Hepatocyte (in vitro differentiated cells): Measurements from ENCODE around the gene CLTA.

Experiments used
- CTCF ChIP-seq: fragments of 200-600 bp; sonication (generic); IDR thresholded peaks from 2 replicates; pipeline ENCODE4 v1.5.1; 2016; ENCODE audit warnings: antibody characterized with exemption, mild to moderate bottlenecking; ENCODE audit not compliant: poor library complexity
- EZH2 ChIP-seq: fragments of 200-600 bp; sonication (generic); IDR thresholded peaks from 2 replicates; pipeline ENCODE4 v1.6.1; 2016; ENCODE audit warnings: antibody characterized with exemption, mild to moderate bottlenecking, borderline replicate concordance

DNA sequence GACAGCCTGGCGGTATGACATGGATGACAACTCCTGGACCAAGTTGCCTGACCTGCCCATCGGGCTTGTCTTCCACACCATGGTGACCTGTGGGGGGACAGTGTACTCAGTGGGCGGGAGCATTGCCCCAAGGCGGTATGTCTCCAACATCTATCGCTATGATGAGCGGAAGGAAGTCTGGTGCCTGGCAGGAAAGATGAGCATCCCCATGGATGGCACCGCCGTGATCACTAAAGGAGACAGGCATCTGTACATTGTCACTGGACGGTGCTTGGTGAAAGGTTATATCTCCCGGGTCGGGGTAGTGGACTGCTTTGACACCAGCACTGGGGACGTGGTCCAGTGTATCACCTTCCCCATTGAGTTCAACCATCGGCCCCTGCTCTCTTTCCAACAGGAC is 20.2 kb upstream of the CLTA start:
- TF ChIP-seq CTCF (no peak), EZH2 (no peak)
